ENCODE results near the gene IL27RA. TPM values are rescaled to one million over a fixed set of nuclear protein-coding genes. Genes with fewer than 3 reads are reported as not detected.
"Not testable (repeated sequence)": the region's sequence is repeated elsewhere in the genome, so short reads cannot be mapped to it uniquely, and the experiment has no call there.

IL27RA gene
- total RNA-seq, 1 experiment from 2014 or later, result 10.2 TPM

DNA sequence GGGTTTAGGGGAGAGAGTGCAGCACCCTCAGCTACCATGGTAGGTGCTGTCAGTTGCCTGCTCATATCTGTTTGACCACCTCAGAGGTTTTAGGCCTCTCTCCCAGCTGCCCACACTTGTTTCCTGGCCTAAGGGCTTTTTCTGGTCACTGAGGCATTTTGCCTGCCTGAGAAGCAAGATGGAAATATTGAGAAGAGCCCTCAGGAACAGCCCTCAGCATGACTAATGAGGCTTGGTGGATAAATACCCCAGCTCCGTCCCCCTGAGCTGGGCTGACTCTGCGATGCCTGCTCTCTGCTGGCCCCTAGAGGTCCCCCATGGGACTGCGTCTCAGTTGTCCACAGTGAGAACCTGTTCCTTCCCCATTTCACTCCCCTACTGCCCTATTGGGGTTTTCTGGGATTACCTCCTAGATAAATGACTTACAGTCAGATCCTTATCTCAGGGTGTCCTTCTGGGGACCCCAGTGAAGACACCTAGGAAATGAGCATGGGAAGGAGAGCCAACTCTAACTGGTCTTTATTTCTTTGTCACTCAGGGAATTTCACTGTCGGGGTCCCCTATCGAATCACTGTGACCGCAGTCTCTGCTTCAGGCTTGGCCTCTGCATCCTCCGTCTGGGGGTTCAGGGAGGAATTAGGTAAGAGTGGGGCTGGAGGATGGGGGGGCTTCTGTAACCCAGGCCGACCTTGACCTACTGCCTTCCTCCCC is 17.0 kb downstream of the IL27RA start:
- intact Hi-C loops (cut with micrococcal nuclease; ENCODE audit: unreplicated experiment), result no loop called here
- CTCF ChIA-PET, result interaction anchor here (0.5 to 0.7 kb wide), 4 partner anchors 101 to 351 kb away, joined by 3 to 9 read pairs (median 7); no protein-coding TSS in a partner anchor
- no TSS peak for BruUV-seq (replicated peaks)
- Histone ChIP-seq H3K9me3 (ENCODE audit: control insufficient read depth, insufficient read depth, low read depth, low read length) (no peaks in the 10 kb centered on the region), H3K36me3 (ENCODE audit: control insufficient read depth, insufficient read depth, low read length) (no peaks in the 10 kb centered on the region), H3K4me3 (ENCODE audit: low read depth in 2 of 2, low read length in 2 of 2) (no peak overlapping the region), H3K4me1 (ENCODE audit: control insufficient read depth, insufficient read depth, low read length) (no peaks in the 10 kb centered on the region), H3K27me3 (ENCODE audit: control insufficient read depth, insufficient read depth, low read length) (no peaks in the 10 kb centered on the region), H3K27ac (ENCODE audit: low read length) (no peak overlapping the region)
- TF ChIP-seq, protein P1, sequence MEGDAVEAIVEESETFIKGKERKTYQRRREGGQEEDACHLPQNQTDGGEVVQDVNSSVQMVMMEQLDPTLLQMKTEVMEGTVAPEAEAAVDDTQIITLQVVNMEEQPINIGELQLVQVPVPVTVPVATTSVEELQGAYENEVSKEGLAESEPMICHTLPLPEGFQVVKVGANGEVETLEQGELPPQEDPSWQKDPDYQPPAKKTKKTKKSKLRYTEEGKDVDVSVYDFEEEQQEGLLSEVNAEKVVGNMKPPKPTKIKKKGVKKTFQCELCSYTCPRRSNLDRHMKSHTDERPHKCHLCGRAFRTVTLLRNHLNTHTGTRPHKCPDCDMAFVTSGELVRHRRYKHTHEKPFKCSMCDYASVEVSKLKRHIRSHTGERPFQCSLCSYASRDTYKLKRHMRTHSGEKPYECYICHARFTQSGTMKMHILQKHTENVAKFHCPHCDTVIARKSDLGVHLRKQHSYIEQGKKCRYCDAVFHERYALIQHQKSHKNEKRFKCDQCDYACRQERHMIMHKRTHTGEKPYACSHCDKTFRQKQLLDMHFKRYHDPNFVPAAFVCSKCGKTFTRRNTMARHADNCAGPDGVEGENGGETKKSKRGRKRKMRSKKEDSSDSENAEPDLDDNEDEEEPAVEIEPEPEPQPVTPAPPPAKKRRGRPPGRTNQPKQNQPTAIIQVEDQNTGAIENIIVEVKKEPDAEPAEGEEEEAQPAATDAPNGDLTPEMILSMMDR (IDR thresholded peaks at IDR 0.05), result peak; percentile 92
- no peak for TF ChIP-seq SIN3A (IDR thresholded peaks at IDR 0.05; ENCODE audit: borderline replicate concordance, insufficient read depth, low read depth, low read length)
- TF ChIP-seq TCF7L2 (IDR thresholded peaks at IDR 0.05; ENCODE audit: low read depth, low read length), result no peak
- ATAC-seq, result peak; percentile 84
- in situ Hi-C loops (cut with HindIII; ENCODE audit: low pct_unique_long_range_greater_than_20kb, low sequenced_read_pairs), result no loop called here
- POLR2A ChIA-PET, result interaction anchor here (0.6 to 0.7 kb wide), 3 partner anchors 64 to 168 kb away, joined by 6 to 11 read pairs (median 7); a partner anchor contains a TSS
- no peak for DNase-seq (ENCODE audit: low read depth, low spot score)

- no TSS peak for BruUV-seq (replicated peaks)
- DNase-seq (ENCODE audit: low read depth, low spot score), result no peak
- H3K36me3 ChIP-seq (ENCODE audit: control insufficient read depth, insufficient read depth, low read length), result no peaks in the 10 kb centered on the region
- ChIA-PET POLR2A (interaction anchor here (0.6 kb wide), 1 partner anchor 9 kb away, joined by 5 read pairs; no protein-coding TSS in a partner anchor), CTCF (no interaction called here)
- no peak overlapping the region for H3K27ac ChIP-seq (ENCODE audit: low read length)
- no peaks in the 10 kb centered on the region for H3K27me3 ChIP-seq (ENCODE audit: control insufficient read depth, insufficient read depth, low read length)
- intact Hi-C loops (cut with micrococcal nuclease; ENCODE audit: unreplicated experiment) (no loop called here), in situ Hi-C loops (cut with HindIII; ENCODE audit: low pct_unique_long_range_greater_than_20kb, low sequenced_read_pairs) (no loop called here)
- H3K4me3 ChIP-seq (ENCODE audit: low read depth in 2 of 2, low read length in 2 of 2), result no peak overlapping the region
- TF ChIP-seq, protein P2, sequence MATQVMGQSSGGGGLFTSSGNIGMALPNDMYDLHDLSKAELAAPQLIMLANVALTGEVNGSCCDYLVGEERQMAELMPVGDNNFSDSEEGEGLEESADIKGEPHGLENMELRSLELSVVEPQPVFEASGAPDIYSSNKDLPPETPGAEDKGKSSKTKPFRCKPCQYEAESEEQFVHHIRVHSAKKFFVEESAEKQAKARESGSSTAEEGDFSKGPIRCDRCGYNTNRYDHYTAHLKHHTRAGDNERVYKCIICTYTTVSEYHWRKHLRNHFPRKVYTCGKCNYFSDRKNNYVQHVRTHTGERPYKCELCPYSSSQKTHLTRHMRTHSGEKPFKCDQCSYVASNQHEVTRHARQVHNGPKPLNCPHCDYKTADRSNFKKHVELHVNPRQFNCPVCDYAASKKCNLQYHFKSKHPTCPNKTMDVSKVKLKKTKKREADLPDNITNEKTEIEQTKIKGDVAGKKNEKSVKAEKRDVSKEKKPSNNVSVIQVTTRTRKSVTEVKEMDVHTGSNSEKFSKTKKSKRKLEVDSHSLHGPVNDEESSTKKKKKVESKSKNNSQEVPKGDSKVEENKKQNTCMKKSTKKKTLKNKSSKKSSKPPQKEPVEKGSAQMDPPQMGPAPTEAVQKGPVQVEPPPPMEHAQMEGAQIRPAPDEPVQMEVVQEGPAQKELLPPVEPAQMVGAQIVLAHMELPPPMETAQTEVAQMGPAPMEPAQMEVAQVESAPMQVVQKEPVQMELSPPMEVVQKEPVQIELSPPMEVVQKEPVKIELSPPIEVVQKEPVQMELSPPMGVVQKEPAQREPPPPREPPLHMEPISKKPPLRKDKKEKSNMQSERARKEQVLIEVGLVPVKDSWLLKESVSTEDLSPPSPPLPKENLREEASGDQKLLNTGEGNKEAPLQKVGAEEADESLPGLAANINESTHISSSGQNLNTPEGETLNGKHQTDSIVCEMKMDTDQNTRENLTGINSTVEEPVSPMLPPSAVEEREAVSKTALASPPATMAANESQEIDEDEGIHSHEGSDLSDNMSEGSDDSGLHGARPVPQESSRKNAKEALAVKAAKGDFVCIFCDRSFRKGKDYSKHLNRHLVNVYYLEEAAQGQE (IDR thresholded peaks at IDR 0.05; ENCODE audit: insufficient read depth in 1 of 2, low read depth in 2 of 2, low read length in 1 of 2), result no peak
- TF ChIP-seq, protein P1 (IDR thresholded peaks at IDR 0.05), result no peak
- TF ChIP-seq SIN3A (IDR thresholded peaks at IDR 0.05; ENCODE audit: borderline replicate concordance, insufficient read depth, low read depth, low read length) (no peak), TCF7L2 (IDR thresholded peaks at IDR 0.05; ENCODE audit: low read depth, low read length) (no peak), POLR2AphosphoS5 (IDR thresholded peaks at IDR 0.05; ENCODE audit: low read depth, low read length) (no peak)
- ATAC-seq, result no peak
- H3K4me1 ChIP-seq (ENCODE audit: control insufficient read depth, insufficient read depth, low read length), result no peaks in the 10 kb centered on the region
- H3K9me3 ChIP-seq (ENCODE audit: control insufficient read depth, insufficient read depth, low read depth, low read length), result no peaks in the 10 kb centered on the region
Measured at GRCh38 chr19:14050512-14050911, 18.9 kb downstream of the IL27RA start.

GRCh38 chr19:14050961-14051360 is 19.4 kb downstream of the IL27RA start:
- H3K36me3 ChIP-seq (ENCODE audit: control insufficient read depth, insufficient read depth, low read length); DNase-seq (ENCODE audit: low read depth, low spot score); POLR2A ChIA-PET; H3K9me3 ChIP-seq (ENCODE audit: control insufficient read depth, insufficient read depth, low read depth, low read length); H3K4me3 ChIP-seq (ENCODE audit: low read depth in 2 of 2, low read length in 2 of 2); ATAC-seq; in situ Hi-C loops (cut with HindIII; ENCODE audit: low pct_unique_long_range_greater_than_20kb, low sequenced_read_pairs); intact Hi-C loops (cut with micrococcal nuclease; ENCODE audit: unreplicated experiment); BruUV-seq (replicated peaks); H3K27ac ChIP-seq (ENCODE audit: low read length); H3K27me3 ChIP-seq (ENCODE audit: control insufficient read depth, insufficient read depth, low read length); H3K4me1 ChIP-seq (ENCODE audit: control insufficient read depth, insufficient read depth, low read length): not testable (repeated sequence)
- CTCF ChIA-PET, result interaction anchor here (0.6 kb wide), 2 partner anchors 22 to 32 kb away, joined by 3 read pairs; no protein-coding TSS in a partner anchor

All from Panc1 (cell line).